ENCODE data around the gene ZNF174.

DNA sequence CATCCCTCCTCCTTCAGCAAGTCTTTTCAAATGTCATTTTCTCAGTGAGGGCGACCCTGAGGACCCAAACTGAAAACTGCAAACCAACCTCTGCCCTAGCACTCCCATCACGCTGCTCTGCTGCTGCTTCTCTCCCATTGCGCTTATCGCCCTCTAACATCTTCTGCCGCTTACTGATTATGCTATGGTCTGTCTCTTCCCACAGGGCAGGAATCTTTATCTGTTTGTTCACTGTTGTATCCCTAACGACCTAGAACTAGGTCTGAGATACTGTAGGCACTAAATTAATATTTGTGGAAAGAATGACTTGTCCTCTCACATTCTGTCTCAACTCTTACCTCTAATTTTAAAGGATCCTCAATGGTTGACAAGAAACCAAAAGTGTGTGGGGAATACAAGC is 12.7 kb upstream of the ZNF174 start:
- TF ChIP-seq, protein P1, sequence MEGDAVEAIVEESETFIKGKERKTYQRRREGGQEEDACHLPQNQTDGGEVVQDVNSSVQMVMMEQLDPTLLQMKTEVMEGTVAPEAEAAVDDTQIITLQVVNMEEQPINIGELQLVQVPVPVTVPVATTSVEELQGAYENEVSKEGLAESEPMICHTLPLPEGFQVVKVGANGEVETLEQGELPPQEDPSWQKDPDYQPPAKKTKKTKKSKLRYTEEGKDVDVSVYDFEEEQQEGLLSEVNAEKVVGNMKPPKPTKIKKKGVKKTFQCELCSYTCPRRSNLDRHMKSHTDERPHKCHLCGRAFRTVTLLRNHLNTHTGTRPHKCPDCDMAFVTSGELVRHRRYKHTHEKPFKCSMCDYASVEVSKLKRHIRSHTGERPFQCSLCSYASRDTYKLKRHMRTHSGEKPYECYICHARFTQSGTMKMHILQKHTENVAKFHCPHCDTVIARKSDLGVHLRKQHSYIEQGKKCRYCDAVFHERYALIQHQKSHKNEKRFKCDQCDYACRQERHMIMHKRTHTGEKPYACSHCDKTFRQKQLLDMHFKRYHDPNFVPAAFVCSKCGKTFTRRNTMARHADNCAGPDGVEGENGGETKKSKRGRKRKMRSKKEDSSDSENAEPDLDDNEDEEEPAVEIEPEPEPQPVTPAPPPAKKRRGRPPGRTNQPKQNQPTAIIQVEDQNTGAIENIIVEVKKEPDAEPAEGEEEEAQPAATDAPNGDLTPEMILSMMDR (IDR thresholded peaks at IDR 0.05; ENCODE audit: insufficient read depth, low read length) = no peak
- TF ChIP-seq GABPA (IDR thresholded peaks at IDR 0.05; ENCODE audit: low read depth) (no peak), POLR2AphosphoS5 (IDR thresholded peaks at IDR 0.05; ENCODE audit: low read depth) (no peak)
